GM19397 (cell line): ENCODE measurements around the gene SRGN.

Source experiments
- ATAC-seq: cut with Tn5 transposase; IDR thresholded peaks from one replicate; pipeline ENCODE4 v1.9.1; 2021; ENCODE audit warnings: mild to moderate bottlenecking, moderate library complexity; ENCODE audit not compliant: unreplicated experiment

Gene SRGN

DNA sequence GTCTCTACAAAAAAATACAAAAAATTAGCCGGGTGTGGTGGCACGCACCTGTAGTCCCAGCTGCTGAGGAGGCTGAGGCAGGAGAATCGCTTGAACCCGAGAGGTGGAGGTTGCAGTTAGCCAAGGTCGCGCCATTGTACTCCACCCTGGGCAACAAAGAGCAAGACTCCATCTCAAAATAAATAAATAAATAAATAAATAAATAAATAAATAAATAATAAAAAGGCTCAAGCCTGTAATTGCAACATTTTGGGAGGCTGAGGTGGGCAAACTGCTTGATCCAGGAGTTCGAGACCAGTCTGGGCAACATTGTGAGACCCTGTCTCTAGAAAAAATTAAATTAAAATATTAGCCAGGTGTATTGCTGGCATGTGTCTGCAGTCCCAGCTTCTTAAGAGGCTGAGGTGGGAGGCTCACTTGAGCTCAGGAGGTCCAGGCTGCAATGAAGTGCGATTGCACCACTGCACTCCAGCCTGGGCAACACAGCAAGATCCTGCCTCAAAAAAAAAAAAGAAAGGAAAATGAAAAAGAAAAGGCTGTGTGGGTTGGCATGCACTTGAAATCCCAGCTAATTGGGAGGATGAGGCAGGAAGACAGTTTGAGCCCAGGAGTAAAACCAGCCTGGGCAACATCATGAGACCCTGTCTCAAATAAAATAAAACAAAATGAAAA, 27.6 kb upstream of the SRGN start:
- no peak for ATAC-seq

DNA sequence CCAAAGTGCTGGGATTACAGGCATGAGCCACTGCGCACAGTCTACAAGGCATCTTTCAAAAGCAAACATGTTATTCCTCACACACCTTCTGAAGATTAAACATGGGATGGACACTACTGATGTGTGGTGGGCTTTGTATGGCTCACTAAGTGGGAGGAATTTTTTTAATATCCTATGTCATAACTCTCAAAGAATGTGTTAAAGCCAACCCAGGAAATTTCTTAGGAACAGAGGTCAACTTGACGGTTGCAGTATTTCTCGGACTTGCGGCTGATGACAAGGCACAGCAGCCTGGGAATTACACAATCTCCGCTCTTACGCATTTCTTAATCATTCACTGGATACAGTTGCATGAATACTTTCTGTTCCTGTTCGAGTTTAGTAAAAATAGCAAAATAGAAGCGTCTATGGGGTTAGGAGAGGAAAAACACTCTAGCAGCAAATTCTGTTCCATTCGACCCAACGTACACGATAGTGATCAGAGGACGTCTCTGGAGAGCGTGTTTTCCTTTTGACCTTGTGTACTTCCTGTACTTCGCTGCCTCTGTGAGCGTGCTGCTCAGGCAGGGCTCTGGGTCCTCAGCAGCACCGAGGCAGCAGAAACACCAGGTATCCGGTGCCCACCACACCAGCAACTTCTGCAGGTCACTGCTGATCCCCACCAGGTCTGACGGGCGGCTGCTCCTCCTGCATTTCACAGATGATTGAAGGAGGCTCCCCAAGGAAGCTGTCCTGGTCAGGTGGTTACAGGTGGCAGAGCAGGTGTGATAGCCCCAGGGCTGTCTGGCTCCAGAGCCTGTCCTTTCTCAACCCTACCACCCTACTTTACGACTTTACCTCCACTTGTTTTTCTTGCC, 26.4 kb upstream of the SRGN start:
- peak; percentile 58 for ATAC-seq

- ATAC-seq = no peak
Observed at GRCh38 chr10:69062901-69063300, 25.0 kb upstream of the SRGN start.

GRCh38 chr10:69064762-69065328, 23.1 kb upstream of the SRGN start:
- ATAC-seq = no peak

- peak; percentile 53 for ATAC-seq
Observed at GRCh38 chr10:69065406-69066361, 22.2 kb upstream of the SRGN start.

DNA sequence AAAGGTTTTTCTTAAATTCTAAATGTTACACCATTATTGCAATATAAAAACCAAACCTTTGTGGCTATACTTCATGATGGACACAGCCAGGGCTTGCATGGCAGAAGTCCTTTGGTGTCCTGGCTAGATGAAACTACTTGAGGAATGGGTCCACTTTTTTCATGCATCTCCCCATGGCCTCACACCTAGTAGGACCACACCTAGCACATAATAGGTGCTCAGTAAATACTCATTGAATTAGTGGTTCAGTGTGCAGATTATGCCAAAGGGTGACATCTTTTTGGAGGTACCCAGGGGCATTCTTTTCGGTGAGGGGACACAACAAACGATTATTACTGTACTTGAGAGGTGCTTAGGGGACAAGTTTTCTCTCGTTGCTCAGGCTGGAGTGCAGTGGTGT, 20.7 kb upstream of the SRGN start:
- no peak for ATAC-seq

DNA sequence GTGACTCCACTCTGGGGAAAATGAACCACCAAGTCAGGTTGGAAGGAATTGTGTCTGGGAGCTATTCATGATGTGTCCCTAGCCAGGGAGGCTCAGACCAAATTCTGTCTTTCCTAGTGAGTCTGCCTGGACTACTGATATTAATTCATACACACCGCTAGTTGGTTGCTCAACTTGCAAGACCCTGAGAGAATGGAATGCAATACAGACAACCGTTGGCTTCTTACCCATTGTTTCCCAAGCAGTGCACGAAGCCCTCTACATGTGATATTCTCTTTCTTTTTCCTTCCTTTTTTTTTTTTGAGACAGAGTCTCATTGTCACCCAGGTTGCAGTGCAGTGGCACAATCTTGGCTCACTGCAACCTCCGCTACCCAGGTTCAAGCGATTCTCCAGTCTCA, 19.4 kb upstream of the SRGN start:
- ATAC-seq = no peak

DNA sequence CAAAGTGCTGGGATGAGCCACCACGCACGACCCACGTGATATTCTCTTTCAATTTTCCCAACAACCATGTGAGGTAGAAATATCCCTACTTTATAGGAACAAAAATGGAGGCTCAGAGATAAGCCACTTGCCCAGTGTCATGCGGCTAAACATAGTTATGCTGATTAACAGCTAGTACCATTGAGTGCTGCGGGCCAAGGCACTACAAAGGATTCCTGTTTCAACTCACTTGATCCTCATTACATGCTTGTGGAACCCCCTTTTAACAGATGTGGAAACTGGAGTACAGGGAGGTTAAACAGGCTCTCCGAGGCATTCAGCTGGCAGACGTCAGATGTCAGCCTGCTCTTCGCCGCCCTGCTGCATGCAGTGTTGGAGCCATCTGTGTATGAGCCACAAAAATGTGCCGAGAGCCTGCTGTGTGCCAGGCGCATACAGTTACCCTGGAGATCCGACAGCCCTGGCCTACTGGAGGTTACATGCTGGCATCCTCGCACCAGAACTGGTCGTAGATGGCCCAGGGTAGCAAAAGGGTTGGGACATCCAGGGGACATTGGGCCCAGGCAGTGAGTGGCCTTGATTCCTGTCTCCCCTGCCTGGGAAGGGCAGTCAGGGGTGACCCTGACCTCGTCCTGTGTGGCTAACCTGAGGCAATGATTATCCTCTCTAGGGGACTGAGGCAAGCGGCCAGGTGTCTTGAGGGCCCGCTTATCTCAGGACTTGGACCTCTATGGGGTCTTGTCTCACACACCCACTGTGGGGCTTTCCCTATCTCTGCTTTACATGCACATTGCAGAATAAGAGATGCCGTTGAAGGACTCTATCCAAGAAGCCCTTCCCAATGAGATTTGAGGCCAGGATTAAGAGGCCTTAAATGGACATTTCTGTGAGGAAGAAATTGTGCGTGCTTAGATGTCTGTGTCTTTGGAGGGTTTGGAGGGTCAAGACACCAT, 18.5 kb upstream of the SRGN start:
- ATAC-seq = no peak

DNA sequence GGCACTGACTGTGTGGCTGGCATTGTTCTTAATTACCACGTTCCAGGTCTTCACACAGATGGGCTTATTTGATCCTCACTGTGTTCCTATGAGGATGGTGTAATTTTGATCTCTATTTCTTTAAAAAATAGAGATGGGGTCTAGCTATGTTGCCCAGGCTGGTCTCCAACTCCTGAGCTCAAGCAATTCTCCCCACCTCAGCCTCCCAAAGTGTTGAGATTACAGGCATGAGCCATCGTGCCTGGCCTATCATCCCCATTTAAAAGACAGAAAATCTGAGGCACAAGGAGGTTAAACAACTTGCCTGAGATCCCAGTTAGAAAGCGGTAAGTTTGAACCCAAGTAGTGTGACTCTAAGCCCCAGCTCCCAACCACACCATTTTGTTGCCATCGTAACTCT, 17.0 kb upstream of the SRGN start:
- no peak for ATAC-seq

DNA sequence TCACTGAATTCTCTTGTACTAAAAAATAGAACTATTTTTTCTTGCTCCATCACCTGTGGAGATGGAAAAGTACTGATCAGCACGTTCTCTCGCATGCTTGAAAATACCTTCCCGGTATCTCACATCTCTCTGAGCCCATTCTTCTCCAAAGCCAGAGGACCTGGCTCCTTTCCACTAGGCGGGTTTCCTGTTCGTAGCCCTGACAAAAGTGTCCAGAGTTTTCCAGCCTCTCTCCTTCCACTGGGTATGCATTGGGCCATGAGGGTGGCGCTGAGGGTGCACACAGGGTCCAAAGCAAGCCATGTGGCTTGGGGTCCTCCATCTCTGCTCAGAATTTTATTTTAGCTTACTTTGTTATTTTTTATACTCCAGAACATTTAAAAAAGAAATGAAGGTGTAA, 16.3 kb upstream of the SRGN start:
- ATAC-seq = no peak

DNA sequence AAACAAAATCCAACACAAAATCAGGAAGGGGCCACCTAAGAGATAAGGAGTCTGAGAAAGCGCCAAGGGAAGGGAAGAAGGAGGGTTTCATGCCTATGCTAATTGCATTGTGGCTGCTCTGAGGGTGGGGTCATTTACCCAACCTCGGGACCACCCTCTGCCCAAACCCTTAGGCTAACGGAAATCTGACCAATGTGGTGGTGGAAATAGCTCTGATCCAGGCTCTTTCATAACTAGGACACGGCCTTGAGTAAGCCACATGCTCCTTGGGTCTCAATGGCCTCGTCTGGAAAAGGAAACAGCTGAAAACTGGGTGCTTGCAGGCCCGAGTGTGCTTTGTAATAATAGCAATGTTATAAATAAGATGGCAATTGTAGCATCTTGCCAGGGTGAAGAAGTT, 14.9 kb upstream of the SRGN start:
- ATAC-seq = no peak

DNA sequence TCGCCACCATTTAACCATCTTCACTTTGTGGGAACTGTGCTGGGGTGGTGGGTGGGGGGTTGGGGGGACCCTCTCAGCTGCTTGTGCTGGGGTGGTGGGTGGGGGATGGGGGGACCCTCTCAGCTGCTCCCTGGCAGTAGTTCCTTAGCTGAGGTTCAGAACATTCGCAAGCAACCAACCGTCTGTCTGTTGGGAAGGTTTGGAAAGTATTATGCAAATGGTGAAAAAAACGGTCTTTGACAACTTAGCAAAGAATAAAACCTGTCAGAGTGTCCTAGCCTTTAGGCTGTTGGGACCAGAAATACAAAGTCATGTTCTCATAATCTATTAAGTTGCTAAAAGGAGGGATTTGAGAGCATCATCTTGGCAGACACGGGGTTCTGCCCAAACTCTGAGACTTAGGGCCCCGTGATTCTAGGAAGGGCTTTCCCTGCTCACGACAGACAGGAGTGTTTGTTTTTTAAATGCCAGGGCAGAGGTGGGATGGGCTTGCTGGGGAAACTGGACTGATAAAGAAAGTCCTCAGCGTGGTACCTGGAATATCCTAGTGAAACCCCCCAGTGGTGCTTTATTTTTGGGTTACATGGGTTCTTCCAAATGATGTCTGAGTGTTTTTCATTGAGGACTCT, 14.1 kb upstream of the SRGN start:
- no peak for ATAC-seq

DNA sequence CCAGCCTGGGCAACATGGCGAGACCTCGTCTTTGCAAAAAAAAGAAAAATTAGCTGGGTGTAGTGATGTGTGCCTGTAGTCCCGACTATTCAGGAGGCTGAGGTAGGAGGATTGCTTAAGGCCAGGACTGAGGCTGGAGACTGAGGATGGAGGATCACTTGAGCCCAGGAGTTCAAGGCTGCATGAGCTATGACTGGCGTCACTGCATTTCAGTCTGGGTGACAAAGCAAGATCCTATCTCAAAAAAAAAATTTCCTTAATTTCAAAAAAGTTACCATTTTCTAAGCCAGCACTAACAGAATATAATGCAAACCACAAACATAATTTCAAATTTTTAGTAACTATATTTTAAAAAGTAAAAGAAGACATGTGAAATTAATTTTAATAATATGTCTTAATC, 13.4 kb upstream of the SRGN start:
- ATAC-seq = no peak

DNA sequence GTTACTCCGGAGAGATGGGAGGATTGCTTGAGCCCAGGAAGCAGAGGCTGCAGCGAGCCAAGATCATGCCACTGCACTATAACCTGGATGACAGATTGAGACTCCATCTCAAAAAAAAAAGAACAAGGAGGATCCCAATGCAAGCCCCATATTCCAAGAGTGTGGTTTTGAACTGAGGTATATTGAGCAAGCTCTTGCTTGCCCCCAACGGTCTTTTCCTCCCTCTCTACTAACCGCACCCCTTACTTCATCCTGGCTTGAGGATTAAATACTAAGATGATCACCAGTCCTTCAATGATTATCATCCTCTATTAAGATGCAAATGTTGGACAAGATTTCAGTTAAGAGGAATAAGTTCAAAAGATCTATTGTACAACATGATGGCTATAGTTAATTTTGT, 12.5 kb upstream of the SRGN start:
- ATAC-seq = no peak

DNA sequence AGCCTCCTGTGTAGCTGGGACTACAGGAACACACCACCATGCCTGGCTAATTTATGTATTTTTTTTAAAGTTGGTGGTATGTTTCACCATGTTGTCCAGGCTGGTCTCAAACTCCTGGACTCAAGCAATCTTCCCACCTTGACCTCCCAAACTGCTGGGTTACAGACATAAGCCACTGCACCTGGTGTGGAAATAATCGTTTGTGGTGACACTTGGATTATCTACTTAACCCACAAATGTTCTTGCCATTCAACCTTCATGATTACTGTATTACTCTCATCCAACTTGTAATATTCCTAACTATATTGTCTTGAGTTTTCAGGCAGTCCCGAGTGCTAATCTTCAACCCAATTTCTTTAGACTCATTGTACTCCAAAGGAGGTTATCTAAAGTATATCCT, 9.6 kb upstream of the SRGN start:
- no peak for ATAC-seq

DNA sequence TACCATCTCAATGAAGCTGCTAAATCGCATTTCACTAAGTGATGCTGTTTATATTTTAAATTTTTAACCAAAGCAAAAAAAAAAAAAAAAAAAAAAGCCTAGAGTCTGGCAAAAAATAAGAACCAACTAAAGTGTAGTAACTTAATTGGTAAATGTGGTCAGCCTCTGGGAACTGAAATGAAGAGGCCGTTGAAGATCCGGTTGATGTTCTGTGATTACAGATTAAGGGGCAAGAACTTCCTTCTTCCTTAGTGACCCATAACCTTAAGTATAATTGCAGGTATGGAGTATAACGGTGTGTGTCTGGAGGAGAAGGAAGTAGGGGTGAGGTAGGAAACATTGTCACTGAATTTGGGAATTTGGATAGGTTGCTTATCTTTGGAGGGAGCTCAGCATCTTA, 7.7 kb upstream of the SRGN start:
- no peak for ATAC-seq

DNA sequence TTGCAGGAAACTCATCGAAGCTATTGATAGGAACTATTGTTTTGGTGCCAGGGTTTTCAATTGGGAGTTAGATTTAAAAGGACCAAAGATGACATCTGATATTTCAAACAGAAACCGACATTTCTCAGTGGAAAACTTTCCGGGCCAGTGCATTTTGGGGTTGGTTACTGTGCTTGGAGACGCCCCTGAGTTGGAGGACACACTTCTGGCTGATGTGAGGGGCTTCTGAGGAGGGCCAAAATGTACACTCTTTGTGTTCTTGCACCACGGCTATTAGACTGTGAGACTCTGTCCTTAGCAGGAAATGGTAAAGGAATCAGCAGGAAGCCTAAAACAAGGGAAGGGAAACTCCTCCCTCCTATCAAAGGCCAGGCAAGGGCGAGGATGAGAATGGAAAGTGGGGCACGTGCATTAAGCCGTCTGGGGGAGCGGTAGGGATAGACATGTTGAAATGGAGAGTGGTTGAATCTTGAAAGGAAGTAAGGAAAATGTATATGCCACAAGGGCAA, 1.8 kb upstream of the SRGN start:
- no peak for ATAC-seq

GRCh38 chr10:69088471-69088769, 517 bp downstream of the SRGN start:
- ATAC-seq = no peak

GRCh38 chr10:69088801-69089501, 1.0 kb downstream of the SRGN start:
- ATAC-seq = no peak
